NOMO-1 (cell line): Measurements from ENCODE around the gene P4HTM.

ENCODE experiments used
- DNase-seq, 2 experiments: peaks; one replicate each; lab custom pipeline; 2025; ENCODE audit not compliant: unreplicated experiment in 2 of 2; lab: John Stamatoyannopoulos, UW

P4HTM gene

GRCh38 chr3:48982686-48983085 is 7.4 kb upstream of the P4HTM start:
- DNase-seq: no peak

DNA sequence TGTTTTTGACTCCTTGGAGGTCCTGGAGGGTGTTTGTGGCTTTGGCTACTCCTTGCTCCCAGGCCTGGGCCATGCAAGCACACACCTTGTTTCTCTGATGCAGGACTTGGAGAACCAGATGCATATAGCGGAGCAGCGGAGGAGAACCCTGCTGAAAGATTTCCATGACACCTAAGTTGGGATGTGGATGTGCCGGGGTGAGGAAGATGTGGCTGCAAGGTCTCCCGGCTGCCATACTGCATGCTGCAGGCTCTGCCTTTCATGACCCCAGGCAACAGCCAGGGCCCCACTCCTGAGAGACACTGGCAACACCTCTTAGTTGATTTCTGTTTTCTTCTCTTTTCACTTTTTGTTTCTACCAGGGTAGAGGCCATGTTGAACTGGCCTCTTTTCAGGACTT is 6.9 kb upstream of the P4HTM start:
- DNase-seq: no peak

DNA sequence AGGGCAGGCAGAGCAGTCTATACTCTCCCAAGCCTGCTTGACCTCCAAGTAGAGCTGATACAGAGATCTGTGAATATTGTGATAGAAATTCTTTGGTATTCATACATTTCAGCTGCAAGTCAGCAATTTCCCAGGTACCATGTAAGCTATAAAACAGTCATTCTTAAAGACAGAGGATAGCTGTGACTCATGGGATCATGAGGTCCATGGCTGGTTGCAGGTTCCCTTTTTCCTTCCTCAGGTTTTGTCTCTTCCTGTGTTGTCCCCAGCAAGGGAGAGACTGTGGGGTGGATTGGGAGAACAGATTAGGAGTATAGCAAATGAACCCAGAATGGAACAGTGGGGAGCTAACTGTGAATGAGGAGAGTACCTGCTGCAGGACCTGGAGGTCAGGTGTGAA is 5.4 kb upstream of the P4HTM start:
- no peak for DNase-seq

- DNase-seq: no peak
Observed at GRCh38 chr3:48985831-48986376, 4.1 kb upstream of the P4HTM start.

DNA sequence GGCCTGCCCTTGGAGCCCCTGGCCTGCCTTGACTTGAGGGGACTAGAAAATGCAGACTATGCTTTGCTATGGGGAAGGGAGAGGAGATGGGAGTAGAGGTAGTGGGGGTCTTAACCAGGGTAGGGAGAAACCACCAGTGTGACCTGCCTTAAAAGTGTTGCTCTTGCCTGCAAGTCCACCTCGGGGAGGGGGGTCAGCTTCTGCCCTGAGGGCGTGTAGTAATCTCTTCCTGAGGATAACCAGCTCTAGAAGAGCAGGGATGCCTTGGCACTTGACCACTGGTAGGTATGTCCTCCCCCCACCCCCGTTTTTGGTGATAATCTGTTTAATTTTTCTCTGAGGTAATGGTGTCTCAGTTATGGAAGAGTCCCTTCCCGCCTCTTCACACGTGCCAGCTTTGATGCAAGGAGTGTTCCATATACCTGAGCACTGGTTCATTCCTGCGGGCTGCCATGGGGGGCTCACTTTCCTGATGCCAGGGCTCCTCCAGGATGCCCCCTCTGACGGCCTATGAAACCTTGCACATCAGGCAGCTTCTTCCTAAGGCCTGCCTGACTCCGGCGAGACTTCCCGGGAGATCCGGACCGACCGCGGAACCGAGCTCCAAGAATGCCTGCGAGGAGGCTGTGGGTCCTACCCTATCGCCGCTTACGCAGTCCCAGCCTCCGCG is 780 bp upstream of the P4HTM start:
- no peak for DNase-seq

DNA sequence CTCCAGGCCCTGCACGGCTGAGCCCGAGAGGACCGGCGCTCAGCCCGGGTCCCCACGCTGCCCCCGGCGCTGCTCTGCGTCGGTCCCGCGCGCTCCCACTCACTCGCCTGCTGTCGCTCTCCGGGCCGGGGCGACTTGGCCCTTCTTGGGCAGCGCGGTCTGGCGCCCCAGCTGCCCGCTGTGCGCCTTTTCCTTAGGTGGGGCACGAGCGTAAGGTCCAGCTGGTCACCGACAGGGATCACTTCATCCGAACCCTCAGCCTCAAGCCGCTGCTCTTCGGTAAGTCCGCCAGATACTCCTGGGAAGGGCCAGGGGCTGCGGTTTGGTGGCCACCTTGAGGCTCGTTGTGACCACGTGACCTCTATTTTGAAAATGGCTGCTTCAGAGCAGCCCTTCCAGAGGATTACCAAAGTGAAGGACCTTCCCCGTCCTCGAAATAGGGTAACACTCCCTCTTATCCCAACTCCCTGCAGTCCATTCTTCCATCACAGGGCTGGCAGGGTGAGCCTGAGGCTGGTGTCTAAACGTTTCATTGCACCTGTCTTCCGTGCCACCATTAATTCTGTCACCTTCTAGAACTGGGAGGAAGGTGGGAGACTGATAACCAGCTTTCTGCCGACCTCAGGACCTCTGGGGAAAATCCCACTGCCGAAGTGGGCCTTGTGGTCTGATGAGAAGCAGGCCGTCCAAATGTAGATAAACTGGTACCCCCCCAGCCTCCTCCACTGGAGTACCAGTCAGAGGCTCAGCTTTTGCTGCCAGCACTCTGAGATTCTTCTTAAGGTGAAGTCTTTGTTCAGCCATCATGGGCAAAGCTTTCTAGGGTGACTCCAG is 812 bp downstream of the P4HTM start:
- peak in 1 of 2 experiments; percentile 6 for DNase-seq

DNA sequence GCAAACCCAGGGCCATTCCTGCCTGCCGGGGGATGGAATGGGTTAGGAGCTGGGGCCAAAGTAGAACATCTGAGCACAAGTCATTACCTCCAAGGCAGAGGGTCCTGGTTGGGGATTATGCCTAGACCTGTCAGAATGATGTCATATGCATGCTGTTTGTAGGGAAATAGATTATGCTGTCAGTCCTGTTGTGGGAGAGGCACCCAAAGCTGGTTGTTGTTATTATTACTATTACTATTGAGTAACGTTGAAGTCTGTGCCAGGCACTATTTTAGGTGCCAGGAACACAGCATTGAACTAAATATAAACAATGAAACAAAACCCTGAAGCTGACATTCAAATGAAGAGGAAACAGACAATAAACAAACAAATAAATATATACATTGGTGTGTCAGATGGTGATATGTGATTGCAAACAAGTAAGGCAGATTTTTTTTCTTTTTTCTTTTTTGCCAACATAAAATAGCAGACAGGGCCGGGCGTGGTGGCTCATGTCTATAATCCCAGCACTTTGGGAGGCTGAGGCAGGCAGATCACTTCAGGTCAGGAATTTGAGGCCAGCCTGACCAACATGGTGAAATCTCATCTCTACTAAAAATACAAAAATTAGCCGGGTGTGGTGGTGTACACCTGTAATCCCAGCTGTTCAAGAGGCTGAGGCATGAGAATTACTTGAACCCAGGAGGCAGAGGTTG is 2.0 kb downstream of the P4HTM start:
- no peak for DNase-seq

DNA sequence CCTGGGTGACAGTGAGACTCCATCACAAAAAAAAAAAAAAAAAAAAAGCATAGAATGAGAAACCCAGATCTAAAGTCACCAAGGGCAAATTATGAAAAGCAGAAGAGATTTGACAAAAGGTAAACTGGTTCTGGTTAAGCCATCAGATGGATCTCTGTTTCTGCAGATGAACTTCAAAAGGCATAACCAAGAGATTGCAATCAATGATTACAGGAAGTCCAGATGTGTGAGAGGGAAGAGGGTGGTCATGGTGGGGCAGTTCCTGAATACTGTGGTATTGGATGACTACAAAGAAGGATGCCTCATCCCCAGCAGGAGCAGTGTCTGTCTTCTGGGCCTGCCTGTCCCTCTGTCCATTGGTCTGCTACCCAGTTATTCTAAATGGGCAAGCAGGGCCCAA is 3.8 kb downstream of the P4HTM start:
- DNase-seq: no peak

- DNase-seq: no peak
Observed at GRCh38 chr3:48996640-48997039, 6.6 kb downstream of the P4HTM start.

DNA sequence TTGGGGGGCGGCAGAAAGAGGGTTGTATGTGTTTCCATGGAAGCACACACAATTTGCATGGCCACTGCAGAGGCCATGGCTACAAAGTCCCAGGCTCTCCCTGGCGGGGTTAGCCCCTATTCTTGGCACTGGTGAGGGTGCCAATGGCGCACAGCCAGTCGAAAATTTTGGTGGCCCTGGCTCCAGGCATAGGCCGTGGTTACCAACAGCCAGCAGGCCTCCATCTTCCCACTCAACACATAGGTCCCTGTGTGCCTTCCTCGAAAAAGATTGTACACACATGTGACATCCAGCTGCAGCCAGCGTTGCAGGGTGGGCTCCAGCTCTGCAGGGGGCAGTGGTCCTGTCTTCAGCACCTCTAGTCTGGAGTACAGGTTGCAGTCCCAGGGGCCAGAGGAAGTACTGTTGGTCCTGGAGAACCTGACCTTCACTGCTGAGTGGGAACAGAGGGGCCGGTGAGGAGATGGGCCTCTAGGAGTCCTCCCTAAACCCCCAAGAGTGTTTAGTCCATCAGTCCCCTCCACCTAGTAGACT is 7.1 kb downstream of the P4HTM start:
- no peak for DNase-seq

GRCh38 chr3:48997714-48998637 is 7.9 kb downstream of the P4HTM start:
- DNase-seq: no peak

GRCh38 chr3:48999085-48999858 is 9.2 kb downstream of the P4HTM start:
- no peak for DNase-seq

DNA sequence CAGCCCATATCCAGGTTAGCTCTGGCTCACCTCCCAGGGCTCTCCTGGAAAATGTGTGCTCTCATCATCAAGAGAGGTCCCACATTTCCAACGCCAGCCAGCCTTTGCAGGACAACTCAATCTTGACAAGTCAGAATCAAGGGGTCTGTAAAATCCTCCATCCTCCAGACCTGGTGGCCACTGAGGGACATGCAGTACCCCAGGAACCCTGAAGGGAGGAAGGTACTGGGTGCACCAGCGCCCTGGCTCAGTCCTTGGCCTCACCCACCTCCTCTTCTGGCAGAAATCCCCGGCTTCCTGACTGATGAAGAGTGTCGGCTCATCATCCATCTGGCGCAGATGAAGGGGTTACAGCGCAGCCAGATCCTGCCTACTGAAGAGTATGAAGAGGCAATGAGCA is 11.1 kb downstream of the P4HTM start:
- DNase-seq: no peak

DNA sequence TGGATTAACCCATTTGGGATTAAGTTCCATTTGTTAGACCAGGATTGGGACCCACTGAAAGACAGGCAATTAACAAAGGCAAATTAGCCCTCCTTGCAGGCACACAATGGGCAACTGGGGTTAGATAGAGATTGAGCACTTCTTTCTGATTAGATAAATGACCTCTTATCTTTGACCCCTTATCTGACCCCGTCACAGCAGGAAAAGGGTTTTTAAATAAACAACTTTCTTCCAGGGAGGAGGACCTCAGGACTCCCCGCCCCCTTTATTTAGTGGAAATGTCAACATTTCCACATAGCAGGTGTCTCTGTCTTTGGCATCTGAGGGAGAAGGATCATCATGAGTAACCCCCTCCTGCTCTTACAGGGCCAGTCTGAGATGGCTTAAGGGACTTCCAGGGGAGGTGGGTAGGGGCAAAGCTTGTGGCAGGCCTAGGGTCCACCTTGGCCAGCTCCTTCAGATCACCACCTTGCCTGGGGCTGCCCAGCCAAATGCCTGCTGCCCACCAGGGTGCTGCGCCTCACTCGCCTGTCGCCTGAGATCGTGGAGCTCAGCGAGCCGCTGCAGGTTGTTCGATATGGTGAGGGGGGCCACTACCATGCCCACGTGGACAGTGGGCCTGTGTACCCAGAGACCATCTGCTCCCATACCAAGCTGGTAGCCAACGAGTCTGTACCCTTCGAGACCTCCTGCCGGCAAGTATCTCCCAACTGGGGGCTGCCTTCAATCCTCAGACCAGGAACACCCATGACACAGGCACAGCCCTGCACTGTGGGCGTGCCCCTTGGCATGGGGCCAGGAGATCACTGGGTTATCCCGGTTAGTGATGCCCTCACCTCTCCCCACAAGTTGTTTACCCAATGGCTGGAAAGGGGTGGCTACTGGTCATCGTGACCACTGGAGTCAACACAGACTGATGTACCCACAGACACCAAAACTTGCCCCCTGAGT is 14.6 kb downstream of the P4HTM start:
- DNase-seq: no peak

- DNase-seq: no peak
Observed at GRCh38 chr3:49005303-49005680, 15.3 kb downstream of the P4HTM start.

- no peak for DNase-seq
Observed at GRCh38 chr3:49005998-49006397, 16.0 kb downstream of the P4HTM start.

- no peak for DNase-seq
Observed at GRCh38 chr3:49006408-49007067, 16.5 kb downstream of the P4HTM start.
